SW480 (cell line): ENCODE results near the gene SLC38A9.
A peak's percentile ranks its signal among the peaks of the same experiment; 100 is the strongest.
"Not testable (repeated sequence)": the region's sequence is repeated elsewhere in the genome, so short reads cannot be mapped to it uniquely, and the experiment has no call there.

Source experiments
- DNase-seq: peaks from one replicate; pipeline ENCODE4 v3.0.0-alpha.2; 2016; ENCODE audit warnings: low spot score

The SLC38A9 gene

GRCh38 chr5:55706230-55706629 is 5.9 kb downstream of the SLC38A9 start:
- no peak for DNase-seq

- DNase-seq = no peak
Observed at GRCh38 chr5:55702598-55703345, 9.4 kb downstream of the SLC38A9 start.

GRCh38 chr5:55701462-55702103 is 10.5 kb downstream of the SLC38A9 start:
- DNase-seq = no peak

- no peak for DNase-seq
Observed at GRCh38 chr5:55700745-55701144, 11.4 kb downstream of the SLC38A9 start.

- DNase-seq = no peak
Observed at GRCh38 chr5:55699041-55699688, 13.0 kb downstream of the SLC38A9 start.

GRCh38 chr5:55696704-55697103 is 15.4 kb downstream of the SLC38A9 start:
- not testable (repeated sequence) for DNase-seq

GRCh38 chr5:55694152-55694830 is 17.8 kb downstream of the SLC38A9 start:
- DNase-seq = peak; percentile 37

GRCh38 chr5:55692509-55692908 is 19.6 kb downstream of the SLC38A9 start:
- DNase-seq = no peak

GRCh38 chr5:55692106-55692417 is 20.1 kb downstream of the SLC38A9 start:
- DNase-seq = no peak

GRCh38 chr5:55691265-55692105 is 20.6 kb downstream of the SLC38A9 start:
- peak; percentile 62 for DNase-seq

GRCh38 chr5:55682071-55682470 is 30.1 kb downstream of the SLC38A9 start:
- no peak for DNase-seq

- DNase-seq = no peak
Observed at GRCh38 chr5:55681301-55681700, 30.8 kb downstream of the SLC38A9 start.

GRCh38 chr5:55680353-55680752 is 31.8 kb downstream of the SLC38A9 start:
- no peak for DNase-seq

GRCh38 chr5:55679556-55679955 is 32.6 kb downstream of the SLC38A9 start:
- no peak for DNase-seq

GRCh38 chr5:55675119-55675518 is 37.0 kb downstream of the SLC38A9 start:
- no peak for DNase-seq

- no peak for DNase-seq
Observed at GRCh38 chr5:55674340-55674739, 37.8 kb downstream of the SLC38A9 start.

- no peak for DNase-seq
Observed at GRCh38 chr5:55672477-55672911, 39.6 kb downstream of the SLC38A9 start.

GRCh38 chr5:55671975-55672374 is 40.1 kb downstream of the SLC38A9 start:
- no peak for DNase-seq

GRCh38 chr5:55668356-55668755 is 43.8 kb downstream of the SLC38A9 start:
- no peak for DNase-seq

- DNase-seq = no peak
Observed at GRCh38 chr5:55667938-55668337, 44.2 kb downstream of the SLC38A9 start.

GRCh38 chr5:55665065-55665464 is 47.1 kb downstream of the SLC38A9 start:
- no peak for DNase-seq

- no peak for DNase-seq
Observed at GRCh38 chr5:55657443-55657842, 54.7 kb downstream of the SLC38A9 start.
